HFFc6 (cell line): Measurements from ENCODE around the gene PNPLA2. TPM values are rescaled to one million over a fixed set of nuclear protein-coding genes. Genes with fewer than 3 reads are reported as not detected.

ENCODE experiments used
- DNase-seq: peaks from one replicate; pipeline ENCODE4 v3.0.0-alpha.2; 2018
- H3K27ac Mint-ChIP-seq: 2 replicates; pipeline ENCODE4 v1.8.0; 2020; ENCODE audit warnings: mild to moderate bottlenecking, mixed read lengths
- H3K27me3 Mint-ChIP-seq: 2 replicates; pipeline ENCODE4 v1.8.0; 2021; ENCODE audit warnings: mild to moderate bottlenecking, moderate library complexity, mixed read lengths; ENCODE audit not compliant: insufficient read depth
- H3K36me3 Mint-ChIP-seq: 2 replicates; pipeline ENCODE4 v1.8.0; 2021; ENCODE audit warnings: low read depth, mixed read lengths
- H3K4me1 Mint-ChIP-seq: 2 replicates; pipeline ENCODE4 v1.8.0; 2020; ENCODE audit warnings: low read depth, mixed read lengths
- H3K4me3 Mint-ChIP-seq: 2 replicates; pipeline ENCODE4 v1.8.0; 2020; ENCODE audit warnings: mild to moderate bottlenecking, moderate library complexity, mixed read lengths
- H3K9me3 Mint-ChIP-seq: 2 replicates; pipeline ENCODE4 v1.8.0; 2020; ENCODE audit warnings: mild to moderate bottlenecking, mixed read lengths
- total RNA-seq, 6 experiments: library from RNA; stranded (reverse); fragmentation: NEBNext Ultra II Directional; extraction: Animal tissue kit (Norgen Biotek cat#: 25700); gene quantifications; 2 replicates in 1 of 6; 3 replicates in 5 of 6; pipeline ENCODE4 v1.2.3, GENCODE V29; 2021
- TF ChIP-seq, protein P1 (sequence below): fragments of 200-600 bp; sonication (generic); IDR thresholded peaks from 2 replicates; pipeline ENCODE4 v1.5.0; 2021; ENCODE audit warnings: antibody characterized with exemption, mild to moderate bottlenecking

The PNPLA2 gene
- total RNA-seq, 6 experiments from 2014 or later: 103 to 148 (median 130) TPM

DNA sequence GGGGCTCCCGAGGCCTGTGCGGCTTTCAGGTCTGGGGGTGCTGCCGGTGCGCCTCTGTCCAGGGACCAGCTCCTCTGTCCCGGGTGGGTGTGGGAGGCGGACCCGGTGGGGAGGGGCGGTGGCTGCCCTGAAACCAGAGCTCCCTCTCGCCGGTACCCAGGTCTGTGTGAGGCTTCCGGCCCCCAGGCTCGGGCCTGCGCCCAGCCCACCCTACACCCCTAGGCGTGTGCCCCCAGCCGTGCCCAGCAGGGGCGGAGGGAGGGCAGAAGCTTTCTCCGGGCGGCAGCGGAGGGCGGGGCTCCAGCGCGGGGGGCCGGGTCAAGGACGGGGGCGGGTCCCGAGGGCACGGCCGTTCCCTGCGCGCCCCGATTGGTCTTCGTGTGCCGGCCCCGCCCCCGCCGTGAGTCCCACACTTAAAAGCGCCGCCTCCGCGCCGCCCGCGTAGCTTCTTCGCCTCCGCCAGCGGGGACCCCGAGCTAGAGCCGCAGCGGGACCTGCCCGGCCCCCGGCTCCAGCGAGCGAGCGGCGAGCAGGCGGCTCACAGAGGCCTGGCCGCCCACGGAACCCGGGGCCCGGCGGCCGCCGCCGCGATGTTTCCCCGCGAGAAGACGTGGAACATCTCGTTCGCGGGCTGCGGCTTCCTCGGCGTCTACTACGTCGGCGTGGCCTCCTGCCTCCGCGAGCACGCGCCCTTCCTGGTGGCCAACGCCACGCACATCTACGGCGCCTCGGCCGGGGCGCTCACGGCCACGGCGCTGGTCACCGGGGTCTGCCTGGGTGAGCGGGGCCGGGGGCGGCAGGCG, 616 bp downstream of the PNPLA2 start:
- TF ChIP-seq, protein P1, sequence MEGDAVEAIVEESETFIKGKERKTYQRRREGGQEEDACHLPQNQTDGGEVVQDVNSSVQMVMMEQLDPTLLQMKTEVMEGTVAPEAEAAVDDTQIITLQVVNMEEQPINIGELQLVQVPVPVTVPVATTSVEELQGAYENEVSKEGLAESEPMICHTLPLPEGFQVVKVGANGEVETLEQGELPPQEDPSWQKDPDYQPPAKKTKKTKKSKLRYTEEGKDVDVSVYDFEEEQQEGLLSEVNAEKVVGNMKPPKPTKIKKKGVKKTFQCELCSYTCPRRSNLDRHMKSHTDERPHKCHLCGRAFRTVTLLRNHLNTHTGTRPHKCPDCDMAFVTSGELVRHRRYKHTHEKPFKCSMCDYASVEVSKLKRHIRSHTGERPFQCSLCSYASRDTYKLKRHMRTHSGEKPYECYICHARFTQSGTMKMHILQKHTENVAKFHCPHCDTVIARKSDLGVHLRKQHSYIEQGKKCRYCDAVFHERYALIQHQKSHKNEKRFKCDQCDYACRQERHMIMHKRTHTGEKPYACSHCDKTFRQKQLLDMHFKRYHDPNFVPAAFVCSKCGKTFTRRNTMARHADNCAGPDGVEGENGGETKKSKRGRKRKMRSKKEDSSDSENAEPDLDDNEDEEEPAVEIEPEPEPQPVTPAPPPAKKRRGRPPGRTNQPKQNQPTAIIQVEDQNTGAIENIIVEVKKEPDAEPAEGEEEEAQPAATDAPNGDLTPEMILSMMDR: peak; percentile 48
- H3K27ac Mint-ChIP-seq: peak overlapping the region; percentile 88
- H3K4me3 Mint-ChIP-seq: peak overlapping the region; percentile 90
- H3K4me1 Mint-ChIP-seq: peaks cover 17% of the 10 kb centered on the region
- peak; percentile 67 for DNase-seq
- H3K36me3 Mint-ChIP-seq: no peaks in the 10 kb centered on the region
- peaks cover 8% of the 10 kb centered on the region; the same call in 1 of the 2 replicates for H3K27me3 Mint-ChIP-seq
- no peaks in the 10 kb centered on the region for H3K9me3 Mint-ChIP-seq

DNA sequence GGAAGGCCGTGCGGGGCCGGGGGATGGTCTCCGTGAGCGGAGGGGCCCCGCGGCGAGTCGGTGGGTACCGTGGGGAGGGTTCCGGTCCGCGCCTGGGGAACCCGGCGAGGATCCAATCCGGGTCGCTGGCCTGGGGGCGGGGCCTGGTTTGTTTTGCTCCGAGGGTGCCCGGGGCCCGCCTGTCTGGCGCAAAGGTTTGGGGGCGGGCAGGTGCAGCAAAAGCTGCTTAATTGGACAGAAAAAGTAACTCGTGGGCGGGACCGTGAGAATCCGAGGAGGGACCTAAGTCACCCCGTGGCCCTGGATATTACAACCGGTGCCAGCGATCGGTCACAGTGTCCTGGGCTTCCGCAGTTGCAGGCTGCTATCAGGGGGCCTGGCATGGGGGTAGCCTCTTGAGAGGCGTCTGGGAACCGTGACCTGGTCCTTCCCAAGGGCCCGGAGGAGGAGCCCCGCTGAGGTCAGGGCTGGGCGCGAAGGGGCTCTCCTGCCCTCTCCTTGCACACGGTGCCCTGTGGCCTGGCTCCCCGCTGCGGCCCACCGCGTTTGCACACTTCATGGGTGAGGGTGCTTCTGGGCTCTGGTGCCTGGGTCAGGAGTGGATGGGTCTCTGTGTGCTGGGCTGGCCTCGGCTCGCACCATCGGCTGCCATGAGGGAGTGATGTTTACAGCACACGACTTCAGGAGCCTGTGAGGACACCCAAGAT, 1.4 kb downstream of the PNPLA2 start:
- peak overlapping the region; percentile 90 for H3K4me3 Mint-ChIP-seq
- peaks cover 3% of the 10 kb centered on the region; the same call in 1 of the 2 replicates for H3K36me3 Mint-ChIP-seq
- TF ChIP-seq, protein P1: no peak
- peaks cover 10% of the 10 kb centered on the region; the same call in 1 of the 2 replicates for H3K27me3 Mint-ChIP-seq
- H3K9me3 Mint-ChIP-seq: no peaks in the 10 kb centered on the region
- H3K27ac Mint-ChIP-seq: peak overlapping the region; percentile 70
- peaks cover 17% of the 10 kb centered on the region for H3K4me1 Mint-ChIP-seq
- DNase-seq: peak; percentile 64

GRCh38 chr11:820655-821511, 2.2 kb downstream of the PNPLA2 start:
- peak; percentile 76 for DNase-seq
- H3K27me3 Mint-ChIP-seq: peaks cover 6% of the 10 kb centered on the region; the same call in 1 of the 2 replicates
- H3K36me3 Mint-ChIP-seq: peaks cover 6% of the 10 kb centered on the region; the same call in 1 of the 2 replicates
- H3K4me3 Mint-ChIP-seq: peak overlapping the region; percentile 90
- no peaks in the 10 kb centered on the region for H3K9me3 Mint-ChIP-seq
- H3K4me1 Mint-ChIP-seq: peaks cover 17% of the 10 kb centered on the region
- TF ChIP-seq, protein P1: 0 out of 2 replicates have a peak, but pooled peaks have one; percentile 11
- peak overlapping the region; percentile 71 for H3K27ac Mint-ChIP-seq

- Mint-ChIP-seq H3K36me3 (peaks cover 6% of the 10 kb centered on the region; the same call in 1 of the 2 replicates), H3K27ac (peak overlapping the region; percentile 71; the same call in 1 of the 2 replicates)
Measured at GRCh38 chr11:821512-822371, 3.0 kb downstream of the PNPLA2 start.

More at GRCh38 chr11:821512-822371, 3.0 kb downstream of the PNPLA2 start:
- no peaks in the 10 kb centered on the region for H3K9me3 Mint-ChIP-seq
- peaks cover 5% of the 10 kb centered on the region for H3K27me3 Mint-ChIP-seq
- no peak for DNase-seq
- TF ChIP-seq, protein P1: no peak
- peaks cover 17% of the 10 kb centered on the region for H3K4me1 Mint-ChIP-seq
- H3K4me3 Mint-ChIP-seq: peak overlapping the region; percentile 90
